ENCODE results near the gene CHD9.

DNA sequence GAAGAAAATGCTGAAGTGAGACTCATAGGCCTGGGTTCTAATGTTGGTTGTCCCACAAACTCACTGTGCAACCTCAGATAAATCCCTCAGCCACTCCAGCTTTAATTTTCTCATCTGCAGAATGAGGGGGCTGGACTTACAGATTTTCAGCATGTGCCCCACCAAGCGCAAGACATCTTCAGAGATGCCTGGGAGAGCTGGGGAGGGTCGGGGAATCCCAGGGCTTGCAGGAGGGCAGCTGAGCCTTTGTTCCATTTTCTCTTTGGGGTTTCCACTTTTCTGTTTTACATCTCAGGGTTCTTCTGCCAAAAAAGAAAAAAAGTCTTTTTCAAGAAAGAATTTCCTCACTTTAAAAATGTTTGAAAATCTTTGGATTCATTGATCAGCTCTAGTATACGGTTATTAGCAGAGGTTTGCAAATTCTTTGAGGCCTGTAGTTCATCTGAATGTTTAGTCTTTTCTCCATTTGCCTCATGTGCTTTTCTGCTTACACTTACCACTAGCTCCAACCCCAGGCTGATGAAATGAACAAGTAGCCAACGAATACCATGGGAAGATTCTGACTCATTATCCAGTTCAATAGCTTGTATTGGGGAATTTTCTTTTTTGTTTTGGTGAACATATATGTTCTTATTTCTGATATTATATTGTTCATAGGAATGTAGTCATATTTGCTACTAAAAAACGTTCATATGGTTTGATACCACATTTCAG lies 56.4 kb downstream of the CHD9 start:
- TF ChIP-seq, protein P1, sequence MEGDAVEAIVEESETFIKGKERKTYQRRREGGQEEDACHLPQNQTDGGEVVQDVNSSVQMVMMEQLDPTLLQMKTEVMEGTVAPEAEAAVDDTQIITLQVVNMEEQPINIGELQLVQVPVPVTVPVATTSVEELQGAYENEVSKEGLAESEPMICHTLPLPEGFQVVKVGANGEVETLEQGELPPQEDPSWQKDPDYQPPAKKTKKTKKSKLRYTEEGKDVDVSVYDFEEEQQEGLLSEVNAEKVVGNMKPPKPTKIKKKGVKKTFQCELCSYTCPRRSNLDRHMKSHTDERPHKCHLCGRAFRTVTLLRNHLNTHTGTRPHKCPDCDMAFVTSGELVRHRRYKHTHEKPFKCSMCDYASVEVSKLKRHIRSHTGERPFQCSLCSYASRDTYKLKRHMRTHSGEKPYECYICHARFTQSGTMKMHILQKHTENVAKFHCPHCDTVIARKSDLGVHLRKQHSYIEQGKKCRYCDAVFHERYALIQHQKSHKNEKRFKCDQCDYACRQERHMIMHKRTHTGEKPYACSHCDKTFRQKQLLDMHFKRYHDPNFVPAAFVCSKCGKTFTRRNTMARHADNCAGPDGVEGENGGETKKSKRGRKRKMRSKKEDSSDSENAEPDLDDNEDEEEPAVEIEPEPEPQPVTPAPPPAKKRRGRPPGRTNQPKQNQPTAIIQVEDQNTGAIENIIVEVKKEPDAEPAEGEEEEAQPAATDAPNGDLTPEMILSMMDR (IDR thresholded peaks at IDR 0.05): no peak
- no peak for TF ChIP-seq POLR2A (IDR thresholded peaks at IDR 0.05)
